UCSD-AML1 (cell line): ENCODE data around the gene TRAF4.

Source experiments
- DNase-seq: peaks from one replicate; lab custom pipeline; 2025; ENCODE audit not compliant: unreplicated experiment; lab: John Stamatoyannopoulos, UW

The TRAF4 gene

GRCh38 chr17:28743243-28744103, at the start of gene TRAF4:
TSS of gene TRAF4 (plus strand) at chr17:28744011. CDS start at chr17:28744113, 102 bp downstream.
- peak; percentile 89 for DNase-seq

GRCh38 chr17:28698253-28698941, 45.4 kb upstream of the TRAF4 start:
- DNase-seq, result no peak

- DNase-seq, result no peak
Observed at GRCh38 chr17:28700278-28700677, 43.5 kb upstream of the TRAF4 start.

GRCh38 chr17:28700830-28701492, 42.9 kb upstream of the TRAF4 start:
- no peak for DNase-seq

- DNase-seq, result no peak
Observed at GRCh38 chr17:28702026-28702751, 41.6 kb upstream of the TRAF4 start.

- DNase-seq, result no peak
Observed at GRCh38 chr17:28702752-28703150, 41.1 kb upstream of the TRAF4 start.

- no peak for DNase-seq
Observed at GRCh38 chr17:28703552-28704218, 40.1 kb upstream of the TRAF4 start.

GRCh38 chr17:28704219-28704858, 39.5 kb upstream of the TRAF4 start:
- no peak for DNase-seq

- DNase-seq, result no peak
Observed at GRCh38 chr17:28705074-28705659, 38.6 kb upstream of the TRAF4 start.

- no peak for DNase-seq
Observed at GRCh38 chr17:28705728-28706334, 38.0 kb upstream of the TRAF4 start.

- DNase-seq, result no peak
Observed at GRCh38 chr17:28706471-28707338, 37.1 kb upstream of the TRAF4 start.

- DNase-seq, result no peak
Observed at GRCh38 chr17:28707339-28707720, 36.5 kb upstream of the TRAF4 start.

- DNase-seq, result peak; percentile 96
Observed at GRCh38 chr17:28710861-28711722, 32.7 kb upstream of the TRAF4 start.

- no peak for DNase-seq
Observed at GRCh38 chr17:28711723-28712031, 32.1 kb upstream of the TRAF4 start, which contains the start of gene PROCA1. TSS of gene PROCA1 (minus strand) at chr17:28711888. CDS start at chr17:28711660, 228 bp downstream.

GRCh38 chr17:28712032-28712704, 31.6 kb upstream of the TRAF4 start:
- DNase-seq, result peak; percentile 87

- DNase-seq, result no peak
Observed at GRCh38 chr17:28712705-28713415, 31.0 kb upstream of the TRAF4 start.
